Keratinocyte (primary cell): ENCODE measurements around the gene TK2. TPM values are rescaled to one million over a fixed set of nuclear protein-coding genes. Genes with fewer than 3 reads are reported as not detected.

ENCODE experiments used
- DNase-seq: peaks from one replicate; pipeline ENCODE4 v3.0.0-alpha.2; 2011; ENCODE audit warnings: low read depth, missing footprints, low spot score
- FAIRE-seq: peaks from 2 replicates; lab custom pipeline; 2011; peaks lifted over from hg19 to GRCh38; lab: Jason Lieb, UNC
- H2AFZ ChIP-seq: 2 replicates; pipeline ENCODE4 v1.6.0; 2012; ENCODE audit warnings: low read length, control low read depth, inconsistent platforms; ENCODE audit not compliant: control insufficient read depth
- H3K27ac ChIP-seq: 2 replicates; pipeline ENCODE4 v1.5.1; 2011; ENCODE audit warnings: low read length; ENCODE audit not compliant: control insufficient read depth, insufficient read depth
- H3K27me3 ChIP-seq: 3 replicates; pipeline ENCODE4 v1.6.0; 2011; ENCODE audit warnings: low read length; ENCODE audit not compliant: control insufficient read depth, insufficient read depth; ENCODE audit errors: extremely low read depth
- H3K36me3 ChIP-seq, 2 experiments: 2 replicates in 1 of 2; 3 replicates in 1 of 2; pipeline ENCODE4 v1.5.1; 2011; ENCODE audit warnings: low read length in 2 of 2, mild to moderate bottlenecking in 1 of 2; ENCODE audit not compliant: control insufficient read depth in 2 of 2, insufficient read depth in 2 of 2; ENCODE audit errors: extremely low read depth in 1 of 2
- H3K4me1 ChIP-seq: 3 replicates; pipeline ENCODE4 v1.5.1; 2011; ENCODE audit warnings: low read length; ENCODE audit not compliant: control insufficient read depth, insufficient read depth; ENCODE audit errors: extremely low read depth
- H3K4me2 ChIP-seq: 3 replicates; pipeline ENCODE4 v1.6.0; 2011; ENCODE audit warnings: low read depth, low read length; ENCODE audit not compliant: control insufficient read depth, insufficient read depth; ENCODE audit errors: extremely low read depth
- H3K4me3 ChIP-seq, 3 experiments: fragments of 200-600 bp in 1 of 3; sonication (generic) in 1 of 3; 2 replicates in 2 of 3; 3 replicates in 1 of 3; pipeline ENCODE4 v1.5.1; 2011 to 2016; ENCODE audit warnings: low read length in 3 of 3, mild to moderate bottlenecking in 3 of 3, control low read depth in 2 of 3, inconsistent platforms in 1 of 3, low read depth in 1 of 3, mixed read lengths in 1 of 3, mixed run types in 1 of 3, moderate library complexity in 1 of 3; ENCODE audit not compliant: control insufficient read depth in 2 of 3, insufficient read depth in 2 of 3; ENCODE audit errors: extremely low read depth in 1 of 3
- H3K79me2 ChIP-seq: 2 replicates; pipeline ENCODE4 v1.6.0; 2012; ENCODE audit warnings: low read length; ENCODE audit not compliant: control insufficient read depth, insufficient read depth
- H3K9ac ChIP-seq: 3 replicates; pipeline ENCODE4 v1.6.0; 2011; ENCODE audit warnings: low read length; ENCODE audit not compliant: control insufficient read depth, insufficient read depth; ENCODE audit errors: extremely low read depth
- H3K9me1 ChIP-seq: 3 replicates; pipeline ENCODE4 v1.6.0; 2011; ENCODE audit warnings: low read length; ENCODE audit not compliant: control insufficient read depth, insufficient read depth; ENCODE audit errors: extremely low read depth
- H3K9me3 ChIP-seq: 2 replicates; pipeline ENCODE4 v1.5.1; 2012; ENCODE audit warnings: low read depth, low read length; ENCODE audit not compliant: control insufficient read depth
- H4K20me1 ChIP-seq: 3 replicates; pipeline ENCODE4 v1.6.0; 2011; ENCODE audit warnings: low read length; ENCODE audit not compliant: control insufficient read depth, insufficient read depth; ENCODE audit errors: extremely low read depth
- CTCF ChIP-seq, 3 experiments: IDR thresholded peaks in 1 of 3; conservative IDR thresholded peaks in 1 of 3; optimal IDR thresholded peaks in 1 of 3; 2 replicates in 2 of 3; 3 replicates in 1 of 3; pipeline versions ENCODE3 to v1.5.1; 2011; ENCODE audit warnings: low read length in 3 of 3, mild to moderate bottlenecking in 3 of 3, moderate library complexity in 2 of 3, control low read depth in 1 of 3, inconsistent platforms in 1 of 3; ENCODE audit not compliant: insufficient read depth in 2 of 3; ENCODE audit errors: extremely low read depth in 1 of 3
- EZH2 ChIP-seq: IDR thresholded peaks from one replicate; pipeline ENCODE4 v1.6.1; 2012; ENCODE audit warnings: inconsistent platforms, mild to moderate bottlenecking, low read length, moderate library complexity
- dilution Hi-C: fragments of 300-500 bp; cut with MboI; formaldehyde crosslinking; loops from one replicate; pipeline ENCODE4 v1.7.0; 2020; ENCODE audit warnings: low sequenced_read_pairs; ENCODE audit not compliant: extremely low pct_ligation_motif_present
- polyA plus RNA-seq, 5 experiments: library from polyadenylated mRNA; depleted of rRNA in 3 of 5; stranded (reverse) in 3 of 5; stranded (forward) in 1 of 5; unstranded in 1 of 5; fragments of >200 nt; gene quantifications; 1 replicate in 1 of 5; 2 replicates in 3 of 5; 3 replicates in 1 of 5; pipeline versions ENCODE4 v1.2.1 to v1.2.3, GENCODE V29; 2011 to 2012; ENCODE audit warnings: missing spikeins in 2 of 5, low read depth in 1 of 5, low replicate concordance in 1 of 5

The TK2 gene
- polyA plus RNA-seq, 1 donor (not counting 4 experiments of a cell fraction or from before 2014, with no cell fraction given), result 19.7 TPM

DNA sequence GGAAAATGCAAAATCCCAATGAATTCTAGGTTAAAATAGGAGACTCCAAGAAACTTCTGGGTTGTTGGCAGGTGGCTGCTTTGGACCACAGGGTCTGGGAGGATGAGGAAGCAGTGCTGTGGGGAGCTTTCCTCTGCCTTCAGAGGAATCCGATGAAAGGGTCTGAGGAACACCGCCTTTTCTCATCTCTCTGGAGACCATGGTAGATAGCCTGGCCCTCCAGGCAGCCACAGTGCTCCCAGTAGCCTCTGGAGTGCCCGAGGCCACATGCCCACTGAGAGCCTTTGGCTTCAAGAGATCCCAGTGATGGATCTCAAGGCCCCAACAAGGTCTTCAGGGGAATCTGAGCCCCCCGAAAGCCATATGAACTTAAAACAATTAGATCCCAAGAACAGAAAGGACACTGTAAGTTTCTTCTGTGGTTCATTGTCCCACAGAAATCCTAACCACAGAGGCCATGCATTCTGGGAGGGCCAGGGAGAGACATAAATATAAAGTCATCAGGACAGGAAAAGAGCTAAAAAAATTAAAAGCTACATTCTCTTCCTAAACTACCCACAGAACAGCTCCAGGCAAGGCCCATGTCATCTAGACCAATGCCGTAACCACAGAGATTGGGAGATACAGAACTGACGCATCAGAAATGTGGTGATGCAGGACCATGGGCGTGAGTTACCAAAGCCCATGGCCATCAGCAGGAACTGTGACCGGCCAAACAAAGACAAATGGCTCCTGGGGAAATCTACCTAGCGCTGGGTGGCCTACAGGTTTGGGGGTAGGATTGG is 24.3 kb downstream of the TK2 start:
- TF ChIP-seq EZH2 (no peak), CTCF (optimal IDR thresholded peaks at IDR 0.05 in 1 of 3, IDR thresholded peaks at IDR 0.05 in 1 of 3, conservative IDR thresholded peaks at IDR 0.05 in 1 of 3; ENCODE audit: extremely low read depth in 1 of 3, insufficient read depth in 2 of 3, low read length in 3 of 3) (no peak)
- Histone ChIP-seq H3K9ac (no peak overlapping the region), H3K27me3 (no peaks in the 10 kb centered on the region), H4K20me1 (no peaks in the 10 kb centered on the region), H3K4me3 (no peak overlapping the region), H3K36me3 (peaks cover 8 to 13% of the 10 kb centered on the region in 2 experiments), H3K9me3 (no peaks in the 10 kb centered on the region), H3K9me1 (peaks cover 3% of the 10 kb centered on the region), H2AFZ (no peak overlapping the region), H3K27ac (no peak overlapping the region), H3K4me1 (peaks cover 25% of the 10 kb centered on the region), H3K4me2 (no peak overlapping the region), H3K79me2 (no peaks in the 10 kb centered on the region)
- FAIRE-seq (no peak), DNase-seq (no peak)
- dilution Hi-C loops, result no loop called here

DNA sequence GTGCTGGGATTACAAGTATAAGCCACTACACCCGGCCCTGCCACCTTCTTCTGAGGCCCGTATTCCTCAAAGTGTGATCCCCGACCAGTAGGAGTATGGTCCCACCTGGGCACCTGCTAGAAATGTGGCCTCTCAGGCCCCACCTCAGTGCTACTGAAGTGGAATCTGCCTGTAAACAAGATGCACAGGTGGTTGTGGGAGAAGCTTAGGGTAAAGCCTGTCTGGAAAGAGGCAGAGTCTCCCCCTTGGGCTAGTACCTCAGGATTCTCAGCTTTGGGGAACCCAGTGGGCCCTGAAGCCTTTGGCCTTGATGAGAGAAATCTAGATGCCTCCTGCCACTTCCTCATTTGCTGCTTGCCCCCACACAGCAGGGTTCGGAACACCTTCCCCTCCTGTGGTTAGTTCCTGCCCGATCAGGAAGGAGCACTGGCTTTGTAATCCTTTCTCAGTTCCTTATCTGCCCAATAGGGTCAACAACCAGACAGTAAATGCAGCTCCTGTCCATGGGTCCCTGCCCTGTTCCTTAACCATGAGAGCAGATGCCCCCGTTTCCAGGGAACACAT is 25.2 kb downstream of the TK2 start:
- Histone ChIP-seq H3K4me2 (no peak overlapping the region), H3K9me1 (peaks cover 3% of the 10 kb centered on the region), H3K9me3 (no peaks in the 10 kb centered on the region), H3K79me2 (no peaks in the 10 kb centered on the region), H3K27me3 (no peaks in the 10 kb centered on the region), H2AFZ (no peak overlapping the region), H3K4me3 (no peak overlapping the region), H3K9ac (no peak overlapping the region), H4K20me1 (no peaks in the 10 kb centered on the region), H3K4me1 (peaks cover 28% of the 10 kb centered on the region), H3K36me3 (peaks cover 8 to 13% of the 10 kb centered on the region in 2 experiments), H3K27ac (no peak overlapping the region)
- no peak for TF ChIP-seq EZH2
- DNase-seq (no peak), FAIRE-seq (no peak)
- dilution Hi-C loops, result no loop called here
